ENCODE measurements around the gene RYR2. TPM values are rescaled to one million over a fixed set of nuclear protein-coding genes. Genes with fewer than 3 reads are reported as not detected.

The RYR2 gene
- total RNA-seq, 1 experiment from 2014 or later: 3.4 TPM

GRCh38 chr1:237032029-237032428, 10.0 kb upstream of the RYR2 start:
- Histone ChIP-seq H2BK20ac (ENCODE audit: low read depth, low read length, poor library complexity, severe bottlenecking) (no peak overlapping the region), H3K23me2 (ENCODE audit: insufficient read length, low read depth, low read length, poor library complexity, severe bottlenecking) (no peaks in the 10 kb centered on the region), H3K79me2 (ENCODE audit: insufficient read depth, low read length) (no peaks in the 10 kb centered on the region), H3K9me3 (ENCODE audit: control insufficient read depth, low read depth, low read length) (no peaks in the 10 kb centered on the region), H4K91ac (ENCODE audit: insufficient read length, low read depth, low read length) (no peak overlapping the region), H3K4ac (ENCODE audit: low read depth, low read length) (no peak overlapping the region), H2BK120ac (ENCODE audit: low read depth, low read length, poor library complexity, severe bottlenecking) (no peak overlapping the region), H3K18ac (ENCODE audit: insufficient read length, low read depth, low read length) (no peak overlapping the region), H2BK5ac (ENCODE audit: insufficient read length, low read length) (no peak overlapping the region), H3K4me2 (ENCODE audit: insufficient read depth, insufficient read length, low read length) (peak overlapping the region; percentile 28), H3T11ph (ENCODE audit: low read length) (no peak overlapping the region), H3K14ac (ENCODE audit: insufficient read depth, low read length) (no peak overlapping the region), H3K4me1 (ENCODE audit: insufficient read depth, low read length) (peaks cover 9% of the 10 kb centered on the region; the same call in 1 of the 2 replicates), H4K8ac (replicated peaks; ENCODE audit: insufficient read length, low read depth, low read length) (no peak overlapping the region), H3K23ac (ENCODE audit: insufficient read length, low read depth, low read length) (no peak overlapping the region), H2BK12ac (ENCODE audit: insufficient read length, low read depth, low read length) (no peak overlapping the region), H4K20me1 (ENCODE audit: control insufficient read depth, insufficient read depth, insufficient read length) (no peaks in the 10 kb centered on the region), H3K9ac (ENCODE audit: extremely low read depth, insufficient read length, low read length) (no peak overlapping the region), H4K5ac (ENCODE audit: insufficient read length, low read depth, low read length) (no peak overlapping the region), H3K56ac (ENCODE audit: insufficient read length, low read depth, low read length) (no peak overlapping the region), H3K27me3 (ENCODE audit: insufficient read depth, low read length) (no peaks in the 10 kb centered on the region), H2AK5ac (ENCODE audit: insufficient read length, low read length) (no peak overlapping the region), H3K79me1 (ENCODE audit: insufficient read depth, low read depth, low read length, poor library complexity, severe bottlenecking) (no peaks in the 10 kb centered on the region), H2BK15ac (ENCODE audit: low read depth, low read length) (no peak overlapping the region), H3K27ac (ENCODE audit: insufficient read length, low read depth, low read length) (no peak overlapping the region), H2AFZ (ENCODE audit: low read length) (no peak overlapping the region)
- Mint-ChIP-seq H3K4me1 (peaks cover 28 to 35% of the 10 kb centered on the region in 2 experiments), H3K9me3 (no peaks in the 10 kb centered on the region), H3K27ac (peak overlapping the region in 1 of 3 experiments; percentile 91; a peak in 2 of 7 replicates), H3K4me3 (no peak overlapping the region; a peak in 1 of 5 replicates), H3K36me3 (ENCODE audit: insufficient read depth in 1 of 3, low read depth in 3 of 3) (no peaks in the 10 kb centered on the region; a peak in 1 of 7 replicates), H3K27me3 (ENCODE audit: low read depth) (peaks cover 3% of the 10 kb centered on the region)
- TF ChIP-seq CTCF (conservative IDR thresholded peaks at IDR 0.05): no peak
- peak; percentile 62 for DNase-seq
- WGBS (ENCODE audit: extremely low coverage, insufficient read length, low lambda C conversion rate): no CpG with 5 or more reads among the region's 7 CpGs
